ENCODE results near the gene GYPA. TPM values are rescaled to one million over a fixed set of nuclear protein-coding genes. Genes with fewer than 3 reads are reported as not detected.
"Not testable (repeated sequence)": the region's sequence is repeated elsewhere in the genome, so short reads cannot be mapped to it uniquely, and the experiment has no call there.

The GYPA gene
- total RNA-seq, 4 donors from 2014 or later: not detected

DNA sequence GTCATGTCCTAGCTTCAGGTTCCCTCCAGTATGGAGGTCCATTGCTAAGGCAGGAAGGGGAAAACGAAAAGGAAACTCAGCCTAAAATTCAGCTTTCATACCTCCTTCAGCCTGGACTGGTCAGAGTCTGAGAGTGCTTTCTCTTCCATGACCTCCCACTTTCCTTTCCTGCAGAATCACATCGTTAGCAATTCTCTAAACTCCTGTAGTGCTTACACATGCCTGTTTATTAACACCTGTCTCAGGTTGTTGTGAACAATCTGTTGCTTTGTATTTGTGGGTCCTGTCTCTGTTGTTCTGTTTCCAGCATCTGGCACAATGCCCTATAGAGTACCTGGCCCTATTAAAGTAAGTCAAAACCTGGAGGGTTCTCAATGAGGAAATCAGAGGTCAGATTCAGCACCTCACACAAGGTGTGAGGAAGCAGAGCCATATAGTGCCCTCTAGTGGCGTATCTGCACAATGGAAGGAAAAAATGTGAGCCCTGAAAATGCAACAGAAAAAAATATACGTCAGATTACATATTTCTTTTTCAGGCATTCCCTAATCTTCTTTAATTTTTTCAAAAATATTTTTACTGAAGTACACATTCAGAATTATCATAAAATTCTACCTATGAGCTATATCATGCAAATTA, 2.3 kb upstream of the GYPA start:
- intact Hi-C loops (cut with DNase I; ENCODE audit: low total_unique reads); H3K9me3 ChIP-seq; H3K27ac ChIP-seq; H3K36me3 ChIP-seq; H3K4me3 ChIP-seq; in situ Hi-C loops (cut with MboI; ENCODE audit: low pct_ligation_motif_present in 1 of 4, low pct_unique_long_range_greater_than_20kb in 1 of 4, low sequenced_read_pairs in 3 of 4); H3K4me1 ChIP-seq; H3K27me3 ChIP-seq: not testable (repeated sequence)
- TF ChIP-seq, protein P1, sequence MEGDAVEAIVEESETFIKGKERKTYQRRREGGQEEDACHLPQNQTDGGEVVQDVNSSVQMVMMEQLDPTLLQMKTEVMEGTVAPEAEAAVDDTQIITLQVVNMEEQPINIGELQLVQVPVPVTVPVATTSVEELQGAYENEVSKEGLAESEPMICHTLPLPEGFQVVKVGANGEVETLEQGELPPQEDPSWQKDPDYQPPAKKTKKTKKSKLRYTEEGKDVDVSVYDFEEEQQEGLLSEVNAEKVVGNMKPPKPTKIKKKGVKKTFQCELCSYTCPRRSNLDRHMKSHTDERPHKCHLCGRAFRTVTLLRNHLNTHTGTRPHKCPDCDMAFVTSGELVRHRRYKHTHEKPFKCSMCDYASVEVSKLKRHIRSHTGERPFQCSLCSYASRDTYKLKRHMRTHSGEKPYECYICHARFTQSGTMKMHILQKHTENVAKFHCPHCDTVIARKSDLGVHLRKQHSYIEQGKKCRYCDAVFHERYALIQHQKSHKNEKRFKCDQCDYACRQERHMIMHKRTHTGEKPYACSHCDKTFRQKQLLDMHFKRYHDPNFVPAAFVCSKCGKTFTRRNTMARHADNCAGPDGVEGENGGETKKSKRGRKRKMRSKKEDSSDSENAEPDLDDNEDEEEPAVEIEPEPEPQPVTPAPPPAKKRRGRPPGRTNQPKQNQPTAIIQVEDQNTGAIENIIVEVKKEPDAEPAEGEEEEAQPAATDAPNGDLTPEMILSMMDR (IDR thresholded peaks at IDR 0.05): peak in 4 of 5 experiments; percentile 32 to 65 (median 52)
- peak; percentile 8 for DNase-seq
- 27 to 41% methylated on average over 3 to 4 of the region's 4 CpGs for WGBS, 2 donors (ENCODE audit: low coverage in 1 of 2)

- Histone ChIP-seq H3K27ac (no peak overlapping the region), H3K36me3 (no peaks in the 10 kb centered on the region), H3K4me3 (no peak overlapping the region), H3K4me1 (no peaks in the 10 kb centered on the region), H3K9me3 (no peaks in the 10 kb centered on the region), H3K27me3 (no peaks in the 10 kb centered on the region)
- DNase-seq: no peak
- in situ Hi-C loops (cut with MboI; ENCODE audit: low pct_ligation_motif_present in 1 of 4, low pct_unique_long_range_greater_than_20kb in 1 of 4, low sequenced_read_pairs in 3 of 4): no loop called here
- TF ChIP-seq EP300 (IDR thresholded peaks at IDR 0.05; ENCODE audit: low read depth) (no peak), POLR2AphosphoS5 (IDR thresholded peaks at IDR 0.05) (no peak), POLR2A (IDR thresholded peaks at IDR 0.05) (no peak)
- TF ChIP-seq, protein P1 (IDR thresholded peaks at IDR 0.05): no peak
- 76 to 83% methylated on average over 2 of the region's 2 CpGs for whole genome bisulfite sequencing, 2 donors (ENCODE audit: low coverage in 1 of 2)
- intact Hi-C loops (cut with DNase I; ENCODE audit: low total_unique reads): no loop called here
Measured at GRCh38 chr4:144141493-144141892, 975 bp upstream of the GYPA start.

- H3K27me3 ChIP-seq; H3K4me1 ChIP-seq; H3K27ac ChIP-seq; H3K36me3 ChIP-seq; H3K9me3 ChIP-seq; H3K4me3 ChIP-seq; DNase-seq; in situ Hi-C loops (cut with MboI; ENCODE audit: low pct_ligation_motif_present in 1 of 4, low pct_unique_long_range_greater_than_20kb in 1 of 4, low sequenced_read_pairs in 3 of 4); intact Hi-C loops (cut with DNase I; ENCODE audit: low total_unique reads): not testable (repeated sequence)
- 73 to 78% methylated on average over 4 of the region's 4 CpGs for WGBS, 2 donors (ENCODE audit: low coverage in 1 of 2)
Measured at GRCh38 chr4:144139991-144140390, 527 bp downstream of the GYPA start.

DNA sequence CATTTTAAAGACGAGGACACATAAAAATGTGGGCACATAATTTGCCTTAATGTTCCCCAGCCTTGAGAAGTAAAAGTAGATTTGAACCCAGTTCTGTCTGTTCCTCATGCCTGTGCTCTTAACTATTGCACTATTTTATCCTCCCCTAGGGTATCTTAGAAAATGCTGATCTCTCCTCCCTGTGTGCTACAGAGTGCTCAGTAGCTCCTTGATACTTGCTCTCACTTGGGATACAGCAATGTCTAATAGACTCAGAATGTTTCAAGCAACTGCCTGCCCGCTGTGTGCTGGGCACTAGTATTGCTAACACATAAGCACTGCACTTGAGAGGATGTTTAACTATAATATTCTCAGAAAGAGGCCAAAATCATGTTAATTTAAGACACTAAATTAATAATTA, 971 bp downstream of the GYPA start:
- H3K4me1 ChIP-seq; intact Hi-C loops (cut with DNase I; ENCODE audit: low total_unique reads); H3K27me3 ChIP-seq; H3K27ac ChIP-seq; DNase-seq; H3K4me3 ChIP-seq; in situ Hi-C loops (cut with MboI; ENCODE audit: low pct_ligation_motif_present in 1 of 4, low pct_unique_long_range_greater_than_20kb in 1 of 4, low sequenced_read_pairs in 3 of 4); H3K9me3 ChIP-seq; H3K36me3 ChIP-seq: not testable (repeated sequence)
- WGBS, 2 donors (ENCODE audit: low coverage in 1 of 2): 64 to 82% methylated on average over 2 of the region's 2 CpGs

GRCh38 chr4:144138239-144138638, 2.3 kb downstream of the GYPA start:
- in situ Hi-C loops (cut with MboI; ENCODE audit: low pct_ligation_motif_present in 1 of 4, low pct_unique_long_range_greater_than_20kb in 1 of 4, low sequenced_read_pairs in 3 of 4); H3K36me3 ChIP-seq; H3K27ac ChIP-seq; DNase-seq; H3K4me1 ChIP-seq; H3K9me3 ChIP-seq; intact Hi-C loops (cut with DNase I; ENCODE audit: low total_unique reads); H3K4me3 ChIP-seq; H3K27me3 ChIP-seq: not testable (repeated sequence)
- 84 to 90% methylated on average over 4 of the region's 4 CpGs for WGBS, 2 donors (ENCODE audit: low coverage in 1 of 2)

- H3K9me3 ChIP-seq; DNase-seq; H3K27ac ChIP-seq; H3K36me3 ChIP-seq; H3K4me3 ChIP-seq; H3K27me3 ChIP-seq; intact Hi-C loops (cut with DNase I; ENCODE audit: low total_unique reads); in situ Hi-C loops (cut with MboI; ENCODE audit: low pct_ligation_motif_present in 1 of 4, low pct_unique_long_range_greater_than_20kb in 1 of 4, low sequenced_read_pairs in 3 of 4); H3K4me1 ChIP-seq: not testable (repeated sequence)
- 84 to 92% methylated on average over 6 to 8 of the region's 8 CpGs for WGBS, 2 donors (ENCODE audit: low coverage in 1 of 2)
Measured at GRCh38 chr4:144137137-144137931, 3.2 kb downstream of the GYPA start.

DNA sequence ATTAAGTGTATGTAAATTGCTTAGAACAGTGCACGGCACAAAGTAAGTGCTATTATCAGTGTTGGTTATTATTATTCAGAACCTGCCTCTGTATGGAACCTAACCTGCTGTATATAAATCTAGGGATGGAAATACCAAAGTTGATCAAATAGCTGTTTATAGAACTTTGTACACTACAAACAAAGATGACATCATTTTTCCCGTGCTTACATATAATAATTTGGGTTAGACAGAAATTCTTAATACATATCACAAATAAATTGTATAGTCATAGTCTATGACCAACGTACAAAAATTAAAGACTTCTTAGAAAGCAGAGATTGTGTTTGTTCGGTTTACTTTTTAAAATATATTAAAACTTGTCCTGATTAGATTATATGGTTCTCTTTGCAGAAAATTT, 4.3 kb downstream of the GYPA start:
- 72 to 78% methylated on average over 4 of the region's 4 CpGs for WGBS, 2 donors (ENCODE audit: low coverage in 1 of 2)
- H3K27me3 ChIP-seq; DNase-seq; intact Hi-C loops (cut with DNase I; ENCODE audit: low total_unique reads); H3K36me3 ChIP-seq; H3K4me3 ChIP-seq; H3K9me3 ChIP-seq; in situ Hi-C loops (cut with MboI; ENCODE audit: low pct_ligation_motif_present in 1 of 4, low pct_unique_long_range_greater_than_20kb in 1 of 4, low sequenced_read_pairs in 3 of 4); H3K27ac ChIP-seq; H3K4me1 ChIP-seq: not testable (repeated sequence)

- DNase-seq; H3K27me3 ChIP-seq; H3K4me1 ChIP-seq; H3K27ac ChIP-seq; in situ Hi-C loops (cut with MboI; ENCODE audit: low pct_ligation_motif_present in 1 of 4, low pct_unique_long_range_greater_than_20kb in 1 of 4, low sequenced_read_pairs in 3 of 4); H3K4me3 ChIP-seq; intact Hi-C loops (cut with DNase I; ENCODE audit: low total_unique reads); H3K36me3 ChIP-seq; H3K9me3 ChIP-seq: not testable (repeated sequence)
- WGBS, 2 donors (ENCODE audit: low coverage in 1 of 2): 40 to 65% methylated on average over 1 of the region's 1 CpG
Measured at GRCh38 chr4:144130167-144130566, 10.4 kb downstream of the GYPA start.

Data from transverse colon (tissue), 4 donors.